Measurements from ENCODE around the gene LGALS1.

The LGALS1 gene

GRCh38 chr22:37634417-37634924 is 41.0 kb upstream of the LGALS1 start:
- FAIRE-seq (no peak), DNase-seq (ENCODE audit: insufficient read length, low spot score) (no peak)
- TF ChIP-seq, protein P1, sequence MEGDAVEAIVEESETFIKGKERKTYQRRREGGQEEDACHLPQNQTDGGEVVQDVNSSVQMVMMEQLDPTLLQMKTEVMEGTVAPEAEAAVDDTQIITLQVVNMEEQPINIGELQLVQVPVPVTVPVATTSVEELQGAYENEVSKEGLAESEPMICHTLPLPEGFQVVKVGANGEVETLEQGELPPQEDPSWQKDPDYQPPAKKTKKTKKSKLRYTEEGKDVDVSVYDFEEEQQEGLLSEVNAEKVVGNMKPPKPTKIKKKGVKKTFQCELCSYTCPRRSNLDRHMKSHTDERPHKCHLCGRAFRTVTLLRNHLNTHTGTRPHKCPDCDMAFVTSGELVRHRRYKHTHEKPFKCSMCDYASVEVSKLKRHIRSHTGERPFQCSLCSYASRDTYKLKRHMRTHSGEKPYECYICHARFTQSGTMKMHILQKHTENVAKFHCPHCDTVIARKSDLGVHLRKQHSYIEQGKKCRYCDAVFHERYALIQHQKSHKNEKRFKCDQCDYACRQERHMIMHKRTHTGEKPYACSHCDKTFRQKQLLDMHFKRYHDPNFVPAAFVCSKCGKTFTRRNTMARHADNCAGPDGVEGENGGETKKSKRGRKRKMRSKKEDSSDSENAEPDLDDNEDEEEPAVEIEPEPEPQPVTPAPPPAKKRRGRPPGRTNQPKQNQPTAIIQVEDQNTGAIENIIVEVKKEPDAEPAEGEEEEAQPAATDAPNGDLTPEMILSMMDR (IDR thresholded peaks at IDR 0.05; ENCODE audit: insufficient read depth, missing control alignments) = no peak

DNA sequence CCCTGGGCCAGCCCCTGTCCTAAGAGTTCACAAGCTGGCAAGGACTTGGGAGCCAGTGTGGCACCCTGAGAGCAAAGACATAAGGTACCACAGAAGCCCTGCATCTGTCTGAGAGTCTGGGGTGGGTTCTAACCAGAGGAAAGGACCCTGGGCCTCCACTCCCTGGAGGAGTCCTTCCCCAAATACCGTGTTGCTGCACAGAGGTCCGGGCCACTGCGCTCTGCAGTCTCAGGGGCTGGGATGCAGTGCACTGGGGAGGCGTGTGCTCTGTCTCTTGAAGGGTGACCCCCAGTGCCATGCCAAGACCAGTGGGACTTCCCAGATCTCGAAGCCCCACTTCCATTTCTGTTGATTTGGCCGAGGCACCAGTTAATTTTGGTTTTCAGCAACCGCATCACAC is 40.3 kb upstream of the LGALS1 start:
- DNase-seq (ENCODE audit: insufficient read length, low spot score) = no peak
- TF ChIP-seq, protein P1 (IDR thresholded peaks at IDR 0.05; ENCODE audit: insufficient read depth, missing control alignments) = no peak
- FAIRE-seq = no peak

- TF ChIP-seq, protein P1 (IDR thresholded peaks at IDR 0.05; ENCODE audit: insufficient read depth, missing control alignments) = no peak
- FAIRE-seq (no peak), DNase-seq (ENCODE audit: insufficient read length, low spot score) (no peak)
Observed at GRCh38 chr22:37636186-37636948, 39.1 kb upstream of the LGALS1 start.

DNA sequence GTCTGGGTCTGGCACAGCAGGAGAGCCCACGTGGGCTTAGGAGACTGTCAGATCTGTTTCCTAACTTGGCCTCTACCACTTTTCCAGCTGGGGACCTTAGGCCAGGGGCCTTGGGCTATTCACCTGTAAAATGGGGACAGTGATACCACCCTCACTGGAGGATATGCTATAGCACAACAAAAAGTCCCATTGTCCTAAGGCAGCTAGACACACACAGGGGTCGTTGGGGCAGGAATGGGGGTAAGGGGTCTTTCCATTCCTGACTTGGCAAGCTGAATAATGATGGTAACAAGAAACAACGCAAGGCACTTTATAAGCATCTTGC is 38.5 kb upstream of the LGALS1 start:
- DNase-seq (ENCODE audit: insufficient read length, low spot score) = no peak
- FAIRE-seq = no peak
- TF ChIP-seq, protein P1 (IDR thresholded peaks at IDR 0.05; ENCODE audit: insufficient read depth, missing control alignments) = no peak

DNA sequence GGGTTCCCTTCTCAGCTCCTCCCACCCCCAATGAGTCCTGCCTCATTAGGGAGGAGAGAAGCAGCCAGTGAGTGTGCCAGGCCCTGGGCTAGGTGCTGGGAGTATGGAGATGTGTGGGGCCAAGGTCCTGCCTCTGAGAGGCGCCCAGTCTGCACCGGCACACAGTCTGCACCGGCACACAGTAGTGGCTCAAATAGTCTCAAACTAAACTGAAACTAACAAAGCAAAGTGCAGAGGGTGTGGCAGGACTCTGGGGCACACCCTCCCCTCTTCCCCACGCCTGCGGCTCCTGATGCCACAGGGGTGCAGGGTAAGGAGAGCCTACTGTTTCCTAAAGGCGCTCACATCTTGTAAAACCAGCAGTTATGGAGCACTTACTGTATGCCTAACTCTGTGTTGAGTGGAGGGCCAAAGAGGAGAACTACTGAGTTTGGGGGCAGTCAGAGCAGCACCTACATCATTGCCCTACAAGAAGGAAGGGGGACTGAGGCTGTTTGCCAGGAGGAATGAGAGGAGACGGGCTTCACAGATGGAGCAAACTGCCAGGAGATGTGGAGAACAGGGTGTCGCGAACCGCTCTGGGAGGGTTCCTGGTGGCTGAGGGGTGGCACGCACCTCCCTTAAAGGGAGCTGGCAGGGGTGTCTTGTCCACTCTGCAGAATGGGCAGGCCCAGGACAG is 36.9 kb upstream of the LGALS1 start:
- DNase-seq (ENCODE audit: insufficient read length, low spot score) (no peak), FAIRE-seq (no peak)

DNA sequence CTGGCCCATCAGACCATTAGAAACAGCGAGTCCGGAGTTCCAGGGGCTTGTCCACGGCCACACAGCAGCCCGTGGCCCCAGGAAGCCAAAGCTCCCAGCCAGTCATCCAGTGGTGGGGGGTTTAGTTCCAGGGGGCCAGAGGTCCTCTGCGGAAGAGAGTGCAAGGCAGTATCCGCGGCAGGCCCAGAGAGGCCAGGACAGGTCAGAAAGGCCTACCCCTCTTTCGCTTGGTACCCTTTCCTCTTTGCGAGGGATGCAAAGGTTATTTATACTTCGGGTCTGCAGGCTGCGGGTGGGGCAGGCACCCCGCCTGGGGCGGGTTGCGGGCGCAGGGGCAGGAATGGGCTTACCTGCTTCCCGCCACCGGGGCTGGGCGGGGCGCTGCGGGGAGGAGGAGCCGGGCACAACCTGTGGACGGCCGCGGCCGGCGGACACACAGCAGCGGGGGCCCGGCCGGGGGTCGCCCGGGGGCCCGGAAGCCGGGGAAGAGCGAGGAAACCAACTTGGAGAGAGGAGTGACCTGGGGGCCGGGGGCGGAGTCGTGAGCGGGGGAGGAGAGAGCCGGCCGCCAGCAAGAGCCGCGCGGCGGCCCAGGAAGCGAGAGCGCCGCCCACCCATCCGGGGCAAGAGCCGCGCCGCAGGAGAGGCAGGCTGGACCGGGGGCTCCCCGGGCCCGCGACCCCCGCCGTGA is 36.2 kb upstream of the LGALS1 start, which contains the start of gene SH3BP1:
TSS of gene SH3BP1 (plus strand) at position 600 of the 691 bp plus-strand sequence. CDS start 119 bp downstream, outside the sequence.
- no peak for DNase-seq (ENCODE audit: insufficient read length, low spot score)
- FAIRE-seq = no peak
- TF ChIP-seq, protein P1 (IDR thresholded peaks at IDR 0.05; ENCODE audit: insufficient read depth, missing control alignments) = no peak

More for the DNA sequence above, 36.9 kb upstream of the LGALS1 start:
- TF ChIP-seq, protein P1 (IDR thresholded peaks at IDR 0.05; ENCODE audit: insufficient read depth, missing control alignments) = no peak

All from D721Med (cell line).